Fibroblast of mammary gland (primary cell): ENCODE measurements around the gene ABT1.

ENCODE experiments used
- DNase-seq: peaks from one replicate; pipeline ENCODE4 v3.0.0-alpha.2; 2010; ENCODE audit warnings: low read depth
- H3K4me3 ChIP-seq: 2 replicates; pipeline ENCODE4 v1.5.1; 2011; ENCODE audit warnings: low read depth, mild to moderate bottlenecking, low read length, moderate library complexity; ENCODE audit not compliant: control insufficient read depth
- TF ChIP-seq, protein P1 (sequence below): conservative IDR thresholded peaks from 2 replicates; pipeline ENCODE4 v1.5.1; 2011; ENCODE audit warnings: low read depth, low read length, inconsistent platforms; ENCODE audit not compliant: control insufficient read depth, insufficient read depth

The ABT1 gene

DNA sequence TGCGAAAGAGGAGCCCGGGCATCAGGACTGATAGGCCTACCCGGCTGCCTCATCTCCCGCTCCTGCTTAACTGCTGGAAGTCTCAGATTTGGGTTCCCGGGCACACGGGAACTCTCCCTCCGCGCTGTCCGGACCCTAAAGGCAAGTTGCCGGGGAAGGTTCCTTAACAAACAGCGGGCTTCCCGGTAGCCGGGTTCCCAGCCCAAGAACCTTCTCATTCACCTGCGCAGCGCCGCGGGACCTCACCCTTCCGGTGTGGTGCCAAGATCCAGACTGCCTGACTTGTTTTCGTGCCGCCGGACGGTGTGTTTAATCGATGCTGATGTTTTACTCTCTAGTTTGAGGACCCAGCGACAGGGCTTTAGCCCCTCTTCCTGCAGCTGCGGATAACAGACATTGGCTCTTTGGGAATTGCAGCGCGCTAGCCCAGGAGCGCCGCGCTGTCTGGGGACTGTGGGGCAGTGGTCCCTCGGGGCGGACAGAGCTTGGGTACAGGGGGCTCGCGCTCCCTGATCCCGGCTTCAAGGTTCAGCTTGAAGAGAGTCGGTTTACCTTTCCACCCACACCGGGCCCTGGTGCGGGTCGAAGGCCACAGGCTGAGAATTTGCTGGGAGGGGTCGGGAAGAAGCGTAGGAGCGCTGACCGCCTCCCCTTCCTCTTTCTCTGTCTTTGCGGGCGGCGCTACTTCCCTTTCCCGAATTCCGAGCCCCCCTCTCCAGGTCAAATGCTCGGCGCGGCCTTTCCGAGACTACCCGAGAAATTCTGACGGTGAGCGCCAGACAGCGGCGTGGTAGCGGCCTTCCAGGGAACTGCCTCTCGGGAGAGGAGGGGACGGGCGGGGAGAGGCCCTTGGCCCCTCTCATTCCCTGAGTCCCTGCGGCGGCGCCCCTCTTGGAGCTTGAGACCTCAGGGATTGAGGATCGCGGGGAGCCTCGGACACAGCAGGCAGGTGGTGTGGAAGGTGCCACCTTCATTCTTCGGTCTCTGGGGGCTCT, 17.2 kb downstream of the ABT1 start:
- DNase-seq: no peak
- H3K4me3 ChIP-seq: no peak overlapping the region
- TF ChIP-seq, protein P1, sequence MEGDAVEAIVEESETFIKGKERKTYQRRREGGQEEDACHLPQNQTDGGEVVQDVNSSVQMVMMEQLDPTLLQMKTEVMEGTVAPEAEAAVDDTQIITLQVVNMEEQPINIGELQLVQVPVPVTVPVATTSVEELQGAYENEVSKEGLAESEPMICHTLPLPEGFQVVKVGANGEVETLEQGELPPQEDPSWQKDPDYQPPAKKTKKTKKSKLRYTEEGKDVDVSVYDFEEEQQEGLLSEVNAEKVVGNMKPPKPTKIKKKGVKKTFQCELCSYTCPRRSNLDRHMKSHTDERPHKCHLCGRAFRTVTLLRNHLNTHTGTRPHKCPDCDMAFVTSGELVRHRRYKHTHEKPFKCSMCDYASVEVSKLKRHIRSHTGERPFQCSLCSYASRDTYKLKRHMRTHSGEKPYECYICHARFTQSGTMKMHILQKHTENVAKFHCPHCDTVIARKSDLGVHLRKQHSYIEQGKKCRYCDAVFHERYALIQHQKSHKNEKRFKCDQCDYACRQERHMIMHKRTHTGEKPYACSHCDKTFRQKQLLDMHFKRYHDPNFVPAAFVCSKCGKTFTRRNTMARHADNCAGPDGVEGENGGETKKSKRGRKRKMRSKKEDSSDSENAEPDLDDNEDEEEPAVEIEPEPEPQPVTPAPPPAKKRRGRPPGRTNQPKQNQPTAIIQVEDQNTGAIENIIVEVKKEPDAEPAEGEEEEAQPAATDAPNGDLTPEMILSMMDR: no peak

DNA sequence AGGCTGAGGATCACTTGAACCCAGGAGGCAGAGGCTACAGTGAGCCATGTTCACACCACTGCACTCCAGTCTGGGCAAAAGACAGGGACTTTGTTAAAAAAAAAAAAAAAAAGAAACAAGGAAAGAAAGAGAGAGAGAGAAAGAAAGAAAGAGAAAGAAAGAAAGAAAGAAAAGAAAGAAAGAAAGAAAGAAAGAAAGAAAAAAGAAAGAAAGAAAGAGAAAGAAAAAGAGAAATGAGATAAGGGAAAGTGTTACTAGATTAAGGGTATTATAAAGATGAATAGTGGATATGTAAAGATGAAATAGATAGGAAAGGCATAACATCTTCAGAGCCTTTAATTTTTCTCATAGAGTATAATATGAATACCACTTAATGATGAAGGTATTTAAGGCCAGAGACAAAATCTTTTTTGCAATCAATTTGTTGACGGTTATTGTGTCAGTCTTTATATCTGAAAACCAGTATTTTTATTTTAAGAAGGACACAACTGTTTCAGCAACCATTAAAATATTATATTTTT, 26.6 kb downstream of the ABT1 start:
- TF ChIP-seq, protein P1: no peak
- no peak for DNase-seq
- H3K4me3 ChIP-seq: no peak overlapping the region

DNA sequence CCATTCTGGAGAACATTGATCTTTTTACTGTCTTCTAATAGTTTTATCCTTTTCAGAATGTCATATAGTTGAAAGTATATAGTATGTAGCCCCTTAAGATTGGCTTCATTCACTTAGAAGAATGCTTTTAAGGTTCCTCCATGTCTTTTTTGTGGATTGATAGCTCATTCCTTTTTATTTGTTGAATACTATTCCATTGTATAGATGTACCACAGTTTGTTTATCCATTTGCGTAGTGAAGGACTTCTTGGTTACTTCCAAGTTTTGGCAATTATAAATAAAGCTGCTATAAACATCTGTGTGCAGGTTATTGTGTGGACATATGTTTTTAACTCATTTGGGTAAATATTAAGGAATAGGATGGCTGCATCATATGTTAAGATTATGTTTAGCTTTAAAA, 27.8 kb downstream of the ABT1 start:
- DNase-seq: no peak
- TF ChIP-seq, protein P1: no peak
- no peak overlapping the region for H3K4me3 ChIP-seq

DNA sequence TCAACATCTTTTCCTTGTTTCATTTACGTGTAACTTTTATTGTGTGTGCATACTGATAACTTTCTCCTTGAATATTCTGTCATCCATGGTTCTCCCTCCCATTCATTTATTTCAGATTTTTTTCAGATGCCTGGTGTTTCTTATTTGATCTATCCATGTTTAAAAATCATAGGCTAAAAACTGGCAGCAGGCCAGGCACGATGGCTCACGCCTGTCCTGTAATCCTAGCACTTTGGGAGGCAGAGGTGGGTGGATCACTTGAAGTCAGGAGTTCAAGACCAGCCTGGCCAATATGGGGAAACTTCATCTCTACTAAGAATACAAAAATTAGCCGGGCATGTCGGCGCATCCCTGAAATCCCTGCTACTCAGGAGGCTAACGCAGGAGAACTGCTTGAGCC, 31.1 kb downstream of the ABT1 start:
- DNase-seq: no peak
- no peak overlapping the region for H3K4me3 ChIP-seq
- TF ChIP-seq, protein P1: no peak

DNA sequence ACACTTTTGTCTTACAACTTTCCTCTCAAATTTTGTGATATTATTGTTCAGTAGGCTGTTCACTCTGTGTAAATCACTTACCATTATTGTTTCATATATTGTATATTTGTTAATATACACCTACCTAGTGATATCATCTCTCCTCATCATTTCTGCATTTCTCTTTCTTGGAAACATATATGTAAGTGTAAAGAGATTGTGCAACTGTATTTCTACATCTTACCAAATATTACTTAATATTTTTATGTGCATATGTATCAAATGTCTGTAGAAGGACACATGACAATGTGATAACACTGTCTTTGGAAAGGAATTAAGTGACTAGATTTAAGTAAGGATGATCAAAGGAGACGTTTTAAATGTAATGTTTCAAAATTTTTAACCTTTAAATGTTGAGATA, 32.6 kb downstream of the ABT1 start:
- TF ChIP-seq, protein P1: no peak
- H3K4me3 ChIP-seq: no peak overlapping the region

DNA sequence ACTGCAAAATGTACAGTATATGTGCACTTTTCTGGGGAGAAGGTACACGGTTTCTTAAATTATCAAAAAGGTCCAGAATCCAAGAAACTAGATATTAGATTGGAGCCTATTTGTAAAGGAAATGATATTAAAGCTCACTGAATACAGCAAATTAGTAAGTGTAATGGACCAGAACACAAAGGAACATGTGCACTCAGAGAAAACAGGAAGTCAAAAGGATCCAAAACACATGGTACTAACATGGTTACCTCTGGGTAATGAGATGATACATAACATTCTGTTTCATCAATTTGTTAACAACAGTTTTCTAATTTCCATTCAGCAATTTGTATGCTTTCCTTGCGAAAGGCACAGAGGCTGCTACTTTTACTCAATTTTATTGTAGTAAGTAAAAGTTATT, 44.1 kb downstream of the ABT1 start:
- no peak overlapping the region for H3K4me3 ChIP-seq
- TF ChIP-seq, protein P1: no peak
- no peak for DNase-seq

More for the DNA sequence above, 32.6 kb downstream of the ABT1 start:
- no peak for DNase-seq
